Vein endothelial cell (primary cell): ENCODE measurements around the gene CCDC116. TPM values are rescaled to one million over a fixed set of nuclear protein-coding genes. Genes with fewer than 3 reads are reported as not detected.

ENCODE experiments used
- small RNA-seq: library from RNA; depleted of rRNA; stranded (forward); fragments of <200 nt; gene quantifications from one replicate; pipeline ENCODE3, GENCODE V24; 2012
- total RNA-seq: library from RNA; depleted of rRNA; stranded (reverse); fragments of >200 nt; gene quantifications from 2 replicates; pipeline ENCODE4 v1.2.3, GENCODE V29; 2012

The CCDC116 gene
- total RNA-seq, result 0.33 and 0.38 TPM in 2 replicates

GRCh38 chr22:21632237-21632895 lies at the start of gene CCDC116:
Gene CCDC116, plus strand, starts transcription at chr22:21632760. Its CDS starts 422 bp downstream, at chr22:21633182.

GRCh38 chr22:21629255-21630149 lies 3.1 kb upstream of the CCDC116 start, which contains the start of gene YDJC:
Gene YDJC, minus strand, starts transcription at chr22:21630022. Its CDS starts 8 bp downstream, at chr22:21630014.

GRCh38 chr22:21641789-21642583 lies 9.4 kb downstream of the CCDC116 start, which contains the start of gene SDF2L1:
Gene SDF2L1, plus strand, starts transcription at chr22:21642302. Its CDS starts 35 bp downstream, at chr22:21642337.

Small RNA genes within 50 kb of the gene (small RNA-seq; reads per million reads assigned to genes)
- 5.8 reads per million, percentile 93 among the genes with 10 or more reads in this experiment for gene MIR301B

Other genes starting within 250 kb of the CCDC116 start
- not detected in 2 replicates for gene RIMBP3B, start 249.0 kb upstream of the CCDC116 start, total RNA-seq
- 4.6 and 4.8 TPM in 2 replicates for gene HIC2, start 215.4 kb upstream of the CCDC116 start, total RNA-seq
- gene TMEM191C, start 165.4 kb upstream of the CCDC116 start, total RNA-seq, result 0.33 and 1.2 TPM in 2 replicates
- gene RIMBP3C, start 81.3 kb upstream of the CCDC116 start, total RNA-seq, result 0.19 TPM in 1 of 2 replicates, not detected in the other
- gene UBE2L3, start 65.0 kb upstream of the CCDC116 start, total RNA-seq, result 54.2 and 68.0 TPM in 2 replicates
- 38.5 and 39.8 TPM in 2 replicates for gene YDJC, start 2.7 kb upstream of the CCDC116 start, total RNA-seq
- gene SDF2L1, start 9.5 kb downstream of the CCDC116 start, total RNA-seq, result 22.0 and 29.7 TPM in 2 replicates
- 29.4 and 30.1 TPM in 2 replicates for gene PPIL2, start 33.3 kb downstream of the CCDC116 start, total RNA-seq
- 4.4 and 6.9 TPM in 2 replicates for gene YPEL1, start 103.0 kb downstream of the CCDC116 start, total RNA-seq
- 58.1 and 93.7 TPM in 2 replicates for gene MAPK1, start 234.9 kb downstream of the CCDC116 start, total RNA-seq